IMR-90 (cell line): ENCODE results near the gene ISG20. TPM values are rescaled to one million over a fixed set of nuclear protein-coding genes. Genes with fewer than 3 reads are reported as not detected.

Experiments used
- ATAC-seq: fragments of 200-7000 bp; cut with Tn5 transposase; 2 replicates; pipeline ENCODE4 v1.9.1; 2020; ENCODE audit warnings: low read depth, mild to moderate bottlenecking, moderate library complexity
- BruUV-seq: library from RNA; stranded (reverse); fragments of 400-500 nt; replicated peaks from 2 replicates; lab custom pipeline; 2021; lab: Mats Ljungman, UMichigan
- CTCF ChIA-PET: fragments of 300-600 bp; formaldehyde crosslinking; extraction: SDS; loops from one replicate; lab custom pipeline; 2021; ENCODE audit warnings: antibody characterized with exemption; lab: Yijun Ruan, JAX
- POLR2A ChIA-PET: fragments of 300-600 bp; sonication (Branson Sonifier 250); formaldehyde crosslinking; loops from one replicate; lab custom pipeline; 2022; ENCODE audit warnings: antibody characterized with exemption; ENCODE audit not compliant: unreplicated experiment; lab: Charles Lee
- DNase-seq: peaks from one replicate; pipeline ENCODE4 v3.0.0; 2013
- H2AFZ ChIP-seq: replicated peaks from 2 replicates; pipeline ENCODE3; 2013; ENCODE audit warnings: low read length, mild to moderate bottlenecking; ENCODE audit not compliant: poor library complexity
- H2AK5ac ChIP-seq: 2 replicates; pipeline ENCODE4 v1.6.1; 2013; ENCODE audit warnings: low read depth, low read length, inconsistent platforms
- H2AK9ac ChIP-seq: replicated peaks from 2 replicates; pipeline ENCODE3; 2013; ENCODE audit warnings: mild to moderate bottlenecking, low read depth, low read length, moderate library complexity; ENCODE audit not compliant: poor library complexity
- H2BK120ac ChIP-seq: 2 replicates; pipeline ENCODE4 v1.6.1; 2013; ENCODE audit warnings: low read depth, low read length, inconsistent platforms
- H2BK15ac ChIP-seq: 3 replicates; pipeline ENCODE4 v1.6.1; 2013; ENCODE audit warnings: low read depth, low read length, inconsistent platforms
- H2BK20ac ChIP-seq: 2 replicates; pipeline ENCODE4 v1.6.1; 2013; ENCODE audit warnings: low read depth, mild to moderate bottlenecking, inconsistent platforms, low read length, moderate library complexity
- H2BK5ac ChIP-seq: 2 replicates; pipeline ENCODE4 v1.6.1; 2013; ENCODE audit warnings: mild to moderate bottlenecking, low read depth, low read length, inconsistent platforms; ENCODE audit not compliant: poor library complexity, severe bottlenecking
- H3K14ac ChIP-seq: replicated peaks from 2 replicates; pipeline ENCODE4 v1.6.1; 2013; ENCODE audit warnings: low read depth, low read length, inconsistent platforms
- H3K18ac ChIP-seq: 2 replicates; pipeline ENCODE4 v1.6.1; 2013; ENCODE audit warnings: low read depth, low read length, control low read depth
- H3K23ac ChIP-seq: 2 replicates; pipeline ENCODE4 v1.6.1; 2013; ENCODE audit warnings: low read depth, low read length, inconsistent platforms
- H3K27ac ChIP-seq: 2 replicates; pipeline ENCODE4 v1.5.1; 2013; ENCODE audit warnings: mild to moderate bottlenecking, control low read depth, low read length; ENCODE audit not compliant: insufficient read depth
- H3K27me3 ChIP-seq: 2 replicates; pipeline ENCODE4 v1.6.1; 2013; ENCODE audit warnings: low read length; ENCODE audit not compliant: control insufficient read depth, insufficient read depth
- H3K36me3 ChIP-seq: 2 replicates; pipeline ENCODE4 v1.6.1; 2013; ENCODE audit warnings: low read length, mixed read lengths; ENCODE audit not compliant: control insufficient read depth, insufficient read depth
- H3K4ac ChIP-seq: 2 replicates; pipeline ENCODE4 v1.6.1; 2013; ENCODE audit warnings: low read depth, low read length, inconsistent platforms
- H3K4me1 ChIP-seq: 2 replicates; pipeline ENCODE4 v1.6.1; 2013; ENCODE audit warnings: low read length, mixed read lengths; ENCODE audit not compliant: control insufficient read depth, insufficient read depth
- H3K4me2 ChIP-seq: 2 replicates; pipeline ENCODE4 v1.6.1; 2013; ENCODE audit warnings: low read depth, mild to moderate bottlenecking, control low read depth, low read length, moderate library complexity
- H3K4me3 ChIP-seq: 2 replicates; pipeline ENCODE4 v1.5.1; 2013; ENCODE audit warnings: low read depth, mild to moderate bottlenecking, control low read depth, low read length, moderate library complexity; ENCODE audit not compliant: insufficient read depth
- H3K56ac ChIP-seq: 2 replicates; pipeline ENCODE4 v1.6.1; 2013; ENCODE audit warnings: low read length, inconsistent platforms; ENCODE audit not compliant: insufficient read depth; ENCODE audit errors: extremely low read depth
- H3K79me1 ChIP-seq, 2 experiments: 2 replicates each; pipeline ENCODE4 v1.6.1; 2013; ENCODE audit warnings: low read length in 2 of 2, inconsistent platforms in 1 of 2, low read depth in 1 of 2
- H3K9ac ChIP-seq: 2 replicates; pipeline ENCODE4 v1.6.1; 2013; ENCODE audit warnings: low read depth, low read length, control low read depth
- H3K9me1 ChIP-seq: 2 replicates; pipeline ENCODE4 v1.6.1; 2013; ENCODE audit warnings: low read length, inconsistent platforms; ENCODE audit not compliant: insufficient read depth
- H3K9me3 ChIP-seq: 2 replicates; pipeline ENCODE4 v1.6.1; 2013; ENCODE audit warnings: low read length; ENCODE audit not compliant: control insufficient read depth, insufficient read depth
- H4K20me1 ChIP-seq: 2 replicates; pipeline ENCODE4 v1.6.1; 2013; ENCODE audit warnings: low read length, inconsistent platforms; ENCODE audit not compliant: insufficient read depth
- H4K5ac ChIP-seq: 2 replicates; pipeline ENCODE4 v1.6.1; 2013; ENCODE audit warnings: mild to moderate bottlenecking, low read depth, low read length, control low read depth
- H4K8ac ChIP-seq, 2 experiments: 2 replicates each; pipeline ENCODE4 v1.6.1; 2013; ENCODE audit warnings: low read depth in 2 of 2, low read length in 2 of 2, control low read depth in 1 of 2, inconsistent platforms in 1 of 2
- H4K91ac ChIP-seq: 2 replicates; pipeline ENCODE4 v1.6.1; 2013; ENCODE audit warnings: low read depth, low read length, inconsistent platforms; ENCODE audit not compliant: insufficient read depth
- BHLHE40 ChIP-seq: fragments of 150-350 bp; IDR thresholded peaks from 2 replicates; pipeline ENCODE4 v1.6.1; 2016; ENCODE audit warnings: mild to moderate bottlenecking, low read depth, low read length
- CEBPB ChIP-seq: IDR thresholded peaks from 2 replicates; pipeline ENCODE4 v1.6.1; 2012; ENCODE audit warnings: low read depth, low read length, improper control_type of control experiment
- CHD1 ChIP-seq: IDR thresholded peaks from 2 replicates; pipeline ENCODE4 v1.6.1; 2012; ENCODE audit warnings: low read depth, low read length, improper control_type of control experiment
- CTCF ChIP-seq: conservative IDR thresholded peaks from 2 replicates; pipeline ENCODE4 v1.5.1; 2012; ENCODE audit warnings: mild to moderate bottlenecking, low read depth, low read length, improper control_type of control experiment
- FOS ChIP-seq: fragments of 150-350 bp; IDR thresholded peaks from 2 replicates; pipeline ENCODE4 v1.6.1; 2016; ENCODE audit warnings: low read depth, low read length
- MAFK ChIP-seq: IDR thresholded peaks from 2 replicates; pipeline ENCODE4 v1.6.1; 2012; ENCODE audit warnings: low read depth, low read length, improper control_type of control experiment
- MAZ ChIP-seq: IDR thresholded peaks from 2 replicates; pipeline ENCODE4 v1.6.1; 2012; ENCODE audit warnings: low read depth, mild to moderate bottlenecking, low read length, improper control_type of control experiment, moderate library complexity, borderline replicate concordance
- MXI1 ChIP-seq: IDR thresholded peaks from 2 replicates; pipeline ENCODE4 v1.6.1; 2012; ENCODE audit warnings: low read depth, mild to moderate bottlenecking, low read length, moderate library complexity, borderline replicate concordance
- NFE2L2 ChIP-seq: fragments of 150-350 bp; IDR thresholded peaks from 2 replicates; pipeline ENCODE4 v1.6.1; 2016; ENCODE audit warnings: low read depth, mild to moderate bottlenecking, low read length
- POLR2A ChIP-seq: IDR thresholded peaks from 2 replicates; pipeline ENCODE4 v1.6.1; 2012; ENCODE audit warnings: mild to moderate bottlenecking, low read depth, low read length
- RAD21 ChIP-seq: IDR thresholded peaks from 2 replicates; pipeline ENCODE4 v1.6.1; 2012; ENCODE audit warnings: low read length, improper control_type of control experiment
- RCOR1 ChIP-seq: IDR thresholded peaks from 2 replicates; pipeline ENCODE4 v1.6.1; 2012; ENCODE audit warnings: mild to moderate bottlenecking, low read length, improper control_type of control experiment; ENCODE audit not compliant: insufficient replicate concordance
- RFX5 ChIP-seq: IDR thresholded peaks from 2 replicates; pipeline ENCODE4 v1.8.0; 2012; ENCODE audit warnings: low read depth, mild to moderate bottlenecking, low read length, moderate library complexity
- SMC3 ChIP-seq: fragments of 150-350 bp; IDR thresholded peaks from 2 replicates; pipeline ENCODE4 v1.6.1; 2016; ENCODE audit warnings: low read depth, mild to moderate bottlenecking, antibody characterized with exemption, low read length, moderate library complexity
- USF2 ChIP-seq: fragments of 150-350 bp; IDR thresholded peaks from 2 replicates; pipeline ENCODE4 v1.6.1; 2017; ENCODE audit warnings: mild to moderate bottlenecking, antibody characterized with exemption, low read length, low read depth
- WGBS, 2 experiments: methylation state at CpG; one replicate each; pipeline versions ENCODE4 v1.1.5 to v1.1.7; 2013; ENCODE audit warnings: missing lambda C conversion rate in 2 of 2; ENCODE audit not compliant: insufficient read length in 1 of 2; ENCODE audit errors: extremely low coverage in 2 of 2; 5-methylcytosine and 5-hydroxymethylcytosine counted together
- dilution Hi-C: fragments of 300-500 bp; cut with HindIII; formaldehyde crosslinking; loops from one replicate; pipeline ENCODE4 v1.14.3; 2018; ENCODE audit warnings: low sequenced_read_pairs; ENCODE audit not compliant: unreplicated experiment
- in situ Hi-C: fragments of 300-500 bp; cut with MboI; formaldehyde crosslinking; loops from 3 replicates; pipeline ENCODE4 v1.14.3; 2019; ENCODE audit warnings: low sequenced_read_pairs, inconsistent platforms, mixed read lengths
- intact Hi-C: fragments of 100-400 bp; cut with micrococcal nuclease; formaldehyde crosslinking; loops from 2 replicates; pipeline ENCODE4 v1.10.0; 2022
- polyA plus RNA-seq, 3 experiments: library from polyadenylated mRNA; depleted of rRNA; stranded (reverse); fragments of >200 nt; gene quantifications; 2 replicates each; pipeline ENCODE4 v1.2.3, GENCODE V29; 2012; ENCODE audit warnings: low replicate concordance in 1 of 3
- total RNA-seq: library from RNA; depleted of rRNA; stranded (reverse); fragments of >200 nt; gene quantifications from 2 replicates; pipeline ENCODE4 v1.2.3, GENCODE V29; 2012
- TF ChIP-seq, protein P1 (sequence below): fragments of 150-350 bp; IDR thresholded peaks from 2 replicates; pipeline ENCODE4 v1.6.1; 2016; ENCODE audit warnings: low read depth, mild to moderate bottlenecking, low read length, moderate library complexity, borderline replicate concordance

Gene ISG20
- total and polyA plus RNA-seq, 2 of the 4 experiments (the other 2 are of a cell fraction): 0.72 to 1.2 TPM

DNA sequence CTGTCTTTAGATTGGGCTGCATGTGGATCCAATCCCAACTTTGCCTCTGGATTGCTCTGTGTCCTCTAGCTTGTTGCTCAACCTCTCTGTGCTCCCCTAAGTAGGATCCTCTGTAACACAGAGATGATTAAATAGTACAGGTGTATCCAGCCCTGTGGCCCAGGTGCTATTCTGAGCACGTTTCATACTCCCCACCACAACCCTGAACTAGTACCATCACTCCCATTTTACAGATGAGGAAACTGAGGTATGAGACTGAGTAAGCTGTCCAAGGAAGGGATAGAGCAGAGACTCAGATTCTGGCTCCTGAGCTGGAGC lies 7.2 kb downstream of the ISG20 start:
- dilution Hi-C loops: no loop called here
- no peak for TF ChIP-seq CTCF
- no peak for TF ChIP-seq RFX5
- no peak for TF ChIP-seq NFE2L2
- TF ChIP-seq POLR2A: no peak
- no peak for TF ChIP-seq USF2
- no peak for TF ChIP-seq CEBPB
- no peak for TF ChIP-seq RCOR1
- TF ChIP-seq SMC3: no peak
- TF ChIP-seq FOS: no peak
- TF ChIP-seq CHD1: no peak
- TF ChIP-seq MAFK: no peak
- no peak for TF ChIP-seq BHLHE40
- TF ChIP-seq MAZ: no peak
- TF ChIP-seq, protein P1, sequence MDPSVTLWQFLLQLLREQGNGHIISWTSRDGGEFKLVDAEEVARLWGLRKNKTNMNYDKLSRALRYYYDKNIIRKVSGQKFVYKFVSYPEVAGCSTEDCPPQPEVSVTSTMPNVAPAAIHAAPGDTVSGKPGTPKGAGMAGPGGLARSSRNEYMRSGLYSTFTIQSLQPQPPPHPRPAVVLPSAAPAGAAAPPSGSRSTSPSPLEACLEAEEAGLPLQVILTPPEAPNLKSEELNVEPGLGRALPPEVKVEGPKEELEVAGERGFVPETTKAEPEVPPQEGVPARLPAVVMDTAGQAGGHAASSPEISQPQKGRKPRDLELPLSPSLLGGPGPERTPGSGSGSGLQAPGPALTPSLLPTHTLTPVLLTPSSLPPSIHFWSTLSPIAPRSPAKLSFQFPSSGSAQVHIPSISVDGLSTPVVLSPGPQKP: no peak
- TF ChIP-seq RAD21: no peak
- no peak for TF ChIP-seq MXI1
- Histone ChIP-seq H4K5ac (no peak overlapping the region), H3K9me1 (peaks cover 15% of the 10 kb centered on the region), H3K36me3 (no peaks in the 10 kb centered on the region), H3K27ac (no peak overlapping the region), H3K9me3 (no peaks in the 10 kb centered on the region), H3K4ac (no peak overlapping the region), H4K91ac (no peak overlapping the region), H3K14ac (no peak overlapping the region), H2AFZ (no peak overlapping the region), H2AK5ac (0 out of 2 replicates have a peak overlapping the region, but pooled peaks have one; percentile 20), H3K4me1 (peaks cover 15% of the 10 kb centered on the region), H2BK120ac (no peak overlapping the region), H2BK20ac (no peak overlapping the region), H3K27me3 (no peaks in the 10 kb centered on the region), H3K4me2 (no peak overlapping the region), H3K56ac (no peak overlapping the region), H2BK5ac (no peak overlapping the region), H4K8ac (no peak overlapping the region), H2AK9ac (no peak overlapping the region), H3K79me1 (no peaks in the 10 kb centered on the region), H4K20me1 (no peaks in the 10 kb centered on the region), H3K4me3 (no peak overlapping the region), H3K9ac (no peak overlapping the region), H3K23ac (no peak overlapping the region), H2BK15ac (no peak overlapping the region), H3K18ac (no peak overlapping the region)
- intact Hi-C loops: no loop called here
- in situ Hi-C loops: no loop called here
- no CpG with 5 or more reads among the region's 1 CpG for WGBS, 2 experiments
- BruUV-seq: no TSS peak
- ChIA-PET POLR2A (interaction anchor here (0.6 kb wide), 1 partner anchor 12 kb away, joined by 3 read pairs; no protein-coding TSS in a partner anchor), CTCF (interaction anchor here (0.9 kb wide), 2 partner anchors 21 to 29 kb away, joined by 3 to 4 read pairs; no protein-coding TSS in a partner anchor)
- ATAC-seq (no peak), DNase-seq (no peak)
